ENCODE data around the gene ADAT1.

GRCh38 chr16:75606507-75606906, 16.6 kb downstream of the ADAT1 start:
- TF ChIP-seq, protein P1, sequence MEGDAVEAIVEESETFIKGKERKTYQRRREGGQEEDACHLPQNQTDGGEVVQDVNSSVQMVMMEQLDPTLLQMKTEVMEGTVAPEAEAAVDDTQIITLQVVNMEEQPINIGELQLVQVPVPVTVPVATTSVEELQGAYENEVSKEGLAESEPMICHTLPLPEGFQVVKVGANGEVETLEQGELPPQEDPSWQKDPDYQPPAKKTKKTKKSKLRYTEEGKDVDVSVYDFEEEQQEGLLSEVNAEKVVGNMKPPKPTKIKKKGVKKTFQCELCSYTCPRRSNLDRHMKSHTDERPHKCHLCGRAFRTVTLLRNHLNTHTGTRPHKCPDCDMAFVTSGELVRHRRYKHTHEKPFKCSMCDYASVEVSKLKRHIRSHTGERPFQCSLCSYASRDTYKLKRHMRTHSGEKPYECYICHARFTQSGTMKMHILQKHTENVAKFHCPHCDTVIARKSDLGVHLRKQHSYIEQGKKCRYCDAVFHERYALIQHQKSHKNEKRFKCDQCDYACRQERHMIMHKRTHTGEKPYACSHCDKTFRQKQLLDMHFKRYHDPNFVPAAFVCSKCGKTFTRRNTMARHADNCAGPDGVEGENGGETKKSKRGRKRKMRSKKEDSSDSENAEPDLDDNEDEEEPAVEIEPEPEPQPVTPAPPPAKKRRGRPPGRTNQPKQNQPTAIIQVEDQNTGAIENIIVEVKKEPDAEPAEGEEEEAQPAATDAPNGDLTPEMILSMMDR (IDR thresholded peaks at IDR 0.05 in 8 of 11, conservative IDR thresholded peaks at IDR 0.05 in 3 of 11) = no peak
- no peak for TF ChIP-seq POLR2A (IDR thresholded peaks at IDR 0.05)

Data from spleen (tissue), 7 donors.